Choroid plexus epithelial cell (primary cell): ENCODE measurements around the gene INO80E.

ENCODE experiments used
- DNase-seq: peaks from one replicate; pipeline ENCODE4 v3.0.0-alpha.2; 2010; ENCODE audit warnings: low read depth
- H3K4me3 ChIP-seq: 2 replicates; pipeline ENCODE4 v1.5.1; 2011; ENCODE audit warnings: low read depth, mild to moderate bottlenecking, control low read depth, low read length, moderate library complexity
- CTCF ChIP-seq: conservative IDR thresholded peaks from 2 replicates; pipeline ENCODE4 v1.5.1; 2011; ENCODE audit warnings: low read depth, mild to moderate bottlenecking, control low read depth, inconsistent platforms, low read length, moderate library complexity

The INO80E gene

GRCh38 chr16:30006659-30007377 is 10.8 kb downstream of the INO80E start:
- no peak for TF ChIP-seq CTCF
- no peak for DNase-seq
- no peak overlapping the region for H3K4me3 ChIP-seq

- no peak for TF ChIP-seq CTCF
- DNase-seq: no peak
Measured at GRCh38 chr16:30007378-30007895, 11.4 kb downstream of the INO80E start.

GRCh38 chr16:30009085-30009862 is 13.2 kb downstream of the INO80E start:
- DNase-seq: no peak
- H3K4me3 ChIP-seq: no peak overlapping the region
- no peak for TF ChIP-seq CTCF

More at GRCh38 chr16:30007378-30007895, 11.4 kb downstream of the INO80E start:
- H3K4me3 ChIP-seq: no peak overlapping the region

GRCh38 chr16:30009990-30010843 is 14.2 kb downstream of the INO80E start:
- no peak overlapping the region for H3K4me3 ChIP-seq
- DNase-seq: no peak
- no peak for TF ChIP-seq CTCF

- no peak for DNase-seq
- H3K4me3 ChIP-seq: peak within 1 kb of the TSS; percentile 36
- TF ChIP-seq CTCF: no peak
Measured at GRCh38 chr16:30010844-30011713, 15.0 kb downstream of the INO80E start, which contains the start of gene DOC2A. DOC2A (minus strand) TSS chr16:30011027; CDS start chr16:30010222, 805 bp downstream.
